GM18873 (cell line): Measurements from ENCODE around the gene EME1.
"Not testable (repeated sequence)": the region's sequence is repeated elsewhere in the genome, so short reads cannot be mapped to it uniquely, and the experiment has no call there.

Source experiments
- ATAC-seq: cut with Tn5 transposase; IDR thresholded peaks from one replicate; pipeline ENCODE4 v1.9.1; 2021; ENCODE audit warnings: mild to moderate bottlenecking, moderate library complexity, moderate number of reproducible peaks; ENCODE audit not compliant: unreplicated experiment, low FRiP score

The EME1 gene, protein sequence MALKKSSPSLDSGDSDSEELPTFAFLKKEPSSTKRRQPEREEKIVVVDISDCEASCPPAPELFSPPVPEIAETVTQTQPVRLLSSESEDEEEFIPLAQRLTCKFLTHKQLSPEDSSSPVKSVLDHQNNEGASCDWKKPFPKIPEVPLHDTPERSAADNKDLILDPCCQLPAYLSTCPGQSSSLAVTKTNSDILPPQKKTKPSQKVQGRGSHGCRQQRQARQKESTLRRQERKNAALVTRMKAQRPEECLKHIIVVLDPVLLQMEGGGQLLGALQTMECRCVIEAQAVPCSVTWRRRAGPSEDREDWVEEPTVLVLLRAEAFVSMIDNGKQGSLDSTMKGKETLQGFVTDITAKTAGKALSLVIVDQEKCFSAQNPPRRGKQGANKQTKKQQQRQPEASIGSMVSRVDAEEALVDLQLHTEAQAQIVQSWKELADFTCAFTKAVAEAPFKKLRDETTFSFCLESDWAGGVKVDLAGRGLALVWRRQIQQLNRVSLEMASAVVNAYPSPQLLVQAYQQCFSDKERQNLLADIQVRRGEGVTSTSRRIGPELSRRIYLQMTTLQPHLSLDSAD

DNA sequence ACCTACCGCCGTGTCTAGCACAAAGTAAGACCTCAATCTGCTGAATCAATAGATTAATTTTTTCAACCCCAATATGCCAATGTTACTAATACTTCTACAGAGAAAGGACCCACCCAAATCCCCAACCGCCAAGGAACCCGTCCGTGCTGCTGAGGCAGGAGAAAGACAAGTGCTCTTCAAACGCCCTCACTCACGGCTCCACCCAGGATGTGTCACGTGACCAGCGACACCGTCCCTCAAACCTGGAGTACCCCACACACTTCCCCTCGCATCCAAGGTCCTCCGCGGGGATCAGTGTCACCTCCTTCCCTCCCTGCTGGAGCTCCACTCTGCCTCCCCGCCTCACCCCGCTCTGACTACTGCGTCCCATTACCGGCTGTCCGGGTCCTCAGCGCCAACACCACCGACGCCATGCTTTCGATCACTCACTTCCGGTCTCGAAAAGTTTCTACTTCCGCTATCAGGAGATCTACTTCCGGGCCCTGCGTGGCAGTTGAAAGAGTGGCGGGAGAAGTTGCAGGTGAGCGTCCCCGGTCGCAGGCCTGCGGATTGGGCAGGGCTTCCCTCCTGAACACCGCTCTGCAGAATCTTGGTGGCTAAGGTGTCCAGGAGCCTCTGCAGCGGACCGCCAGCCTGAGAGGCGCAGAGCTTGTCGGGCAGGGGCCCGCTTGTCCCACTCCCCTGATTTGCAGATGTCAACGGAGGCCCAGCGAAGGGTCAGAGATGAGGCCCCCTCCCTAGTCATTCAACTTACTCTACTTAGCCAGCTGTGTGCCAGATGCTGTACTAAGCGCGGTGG, at the start of gene EME1, which contains the start of gene MRPL27:
EME1 (plus strand) TSS at position 472 of the 799 bp plus-strand sequence. CDS start 1,980 bp downstream, outside the sequence.
MRPL27 (minus strand) TSS at position 427 of the 799 bp plus-strand sequence; CDS start at position 413, 14 bp downstream.
- ATAC-seq: peak; percentile 70

DNA sequence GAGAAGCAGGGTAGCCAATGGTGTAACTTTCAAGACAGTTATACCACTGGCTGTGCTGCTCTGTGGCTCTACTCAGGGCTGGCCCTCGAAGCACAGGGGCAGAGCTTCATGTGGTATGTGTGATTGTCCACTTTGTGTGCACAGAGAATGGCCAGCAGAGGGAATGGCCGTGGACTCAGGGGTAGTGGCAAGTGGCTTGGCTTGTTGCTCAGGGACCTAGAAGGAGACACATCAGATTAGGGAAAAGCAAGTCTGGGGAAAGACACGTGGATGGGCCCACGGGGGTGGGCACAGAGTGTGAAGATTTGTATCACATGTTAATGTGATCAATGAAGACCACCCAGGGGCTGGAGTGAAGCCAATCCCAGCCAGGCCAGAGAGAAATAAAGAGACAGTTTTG, 47.1 kb upstream of the EME1 start:
- ATAC-seq: no peak

DNA sequence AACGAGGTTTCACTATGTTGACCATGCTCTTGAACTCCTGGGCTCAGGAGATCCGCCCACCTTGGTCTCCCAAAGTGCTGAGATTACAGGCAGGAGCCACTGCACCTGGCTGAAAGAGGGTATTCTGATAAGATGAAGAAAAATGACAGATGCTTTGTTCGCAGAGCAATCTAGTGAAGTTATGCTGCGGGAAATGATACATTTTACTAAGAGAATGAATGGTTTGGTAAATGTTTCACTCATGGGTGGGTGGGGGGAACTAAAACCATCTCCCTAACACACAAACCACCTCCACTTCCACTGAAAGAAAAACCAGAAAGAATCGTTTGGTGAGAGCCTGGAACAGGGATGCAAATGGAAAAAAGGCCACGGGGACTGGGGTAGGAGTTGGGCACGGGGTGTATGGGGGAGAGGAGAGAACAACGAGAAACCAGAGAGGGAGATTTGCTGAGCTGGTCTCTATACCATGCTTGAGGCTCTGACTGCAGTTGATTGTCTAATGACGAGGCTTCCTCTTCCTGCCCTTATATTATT, 46.1 kb upstream of the EME1 start:
- ATAC-seq: no peak

DNA sequence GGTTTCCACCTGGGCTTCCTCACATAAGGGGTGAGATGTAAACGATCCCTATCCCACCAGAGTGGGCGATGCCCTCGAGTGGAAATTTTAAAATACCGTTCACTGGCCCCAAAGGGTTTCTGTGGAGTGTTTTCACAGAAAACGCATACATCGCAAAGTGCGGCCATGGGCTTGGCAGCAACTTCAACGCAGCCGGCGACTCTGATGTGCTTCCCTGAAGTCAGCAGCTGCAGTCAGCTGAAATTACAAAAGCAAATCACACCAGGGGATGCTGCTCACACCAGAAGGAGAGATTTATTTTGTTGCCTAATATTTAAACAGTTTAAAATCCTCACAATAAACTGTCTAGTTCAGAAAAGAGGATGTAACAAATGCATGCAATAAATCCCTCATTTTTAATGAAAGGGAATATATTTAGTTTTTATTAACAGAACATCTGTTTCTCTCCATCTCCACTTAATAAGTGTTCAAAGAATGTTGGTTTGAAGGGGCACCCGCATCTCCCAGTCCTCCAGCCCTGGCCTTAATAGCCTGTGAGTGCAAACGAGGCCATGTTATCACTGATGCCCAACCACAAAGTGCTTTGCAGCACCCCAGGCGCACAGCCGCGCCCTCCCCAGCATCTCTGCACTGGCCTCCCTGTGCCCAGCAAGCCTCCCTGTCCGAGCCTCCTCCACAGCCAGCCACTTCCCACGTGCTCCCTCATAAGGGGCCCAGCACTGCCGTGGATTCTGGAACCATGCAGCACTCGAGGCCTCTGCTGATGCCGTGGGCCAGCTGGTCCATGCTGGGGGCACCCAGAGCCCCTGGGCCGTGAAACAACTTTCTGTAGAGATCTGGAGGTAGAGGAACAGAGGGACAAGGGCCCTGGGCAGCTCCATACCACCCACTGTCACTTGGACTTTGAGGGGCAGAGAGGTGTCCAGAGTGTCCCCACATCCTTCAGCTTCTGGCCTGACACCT, 44.4 kb upstream of the EME1 start:
- ATAC-seq: no peak

DNA sequence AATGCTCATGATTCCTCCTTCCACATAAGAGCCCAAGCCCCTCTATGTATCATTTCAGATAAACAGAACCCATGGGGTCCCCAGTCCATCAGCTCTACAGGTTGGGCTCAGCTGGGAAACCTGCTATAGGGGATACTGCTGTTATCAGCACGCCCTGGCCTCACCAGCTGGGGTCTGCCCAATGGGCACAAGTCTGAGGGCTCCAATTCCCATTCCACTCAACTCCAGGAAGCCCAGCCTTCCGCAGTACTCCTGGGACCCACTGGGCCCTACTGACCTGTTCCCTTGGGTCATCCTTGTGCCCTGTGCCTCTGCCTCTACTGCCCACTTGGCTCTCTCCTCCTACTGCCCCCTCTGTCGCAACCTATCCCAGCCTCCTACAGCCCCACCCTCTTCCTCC, 43.3 kb upstream of the EME1 start:
- ATAC-seq: no peak

DNA sequence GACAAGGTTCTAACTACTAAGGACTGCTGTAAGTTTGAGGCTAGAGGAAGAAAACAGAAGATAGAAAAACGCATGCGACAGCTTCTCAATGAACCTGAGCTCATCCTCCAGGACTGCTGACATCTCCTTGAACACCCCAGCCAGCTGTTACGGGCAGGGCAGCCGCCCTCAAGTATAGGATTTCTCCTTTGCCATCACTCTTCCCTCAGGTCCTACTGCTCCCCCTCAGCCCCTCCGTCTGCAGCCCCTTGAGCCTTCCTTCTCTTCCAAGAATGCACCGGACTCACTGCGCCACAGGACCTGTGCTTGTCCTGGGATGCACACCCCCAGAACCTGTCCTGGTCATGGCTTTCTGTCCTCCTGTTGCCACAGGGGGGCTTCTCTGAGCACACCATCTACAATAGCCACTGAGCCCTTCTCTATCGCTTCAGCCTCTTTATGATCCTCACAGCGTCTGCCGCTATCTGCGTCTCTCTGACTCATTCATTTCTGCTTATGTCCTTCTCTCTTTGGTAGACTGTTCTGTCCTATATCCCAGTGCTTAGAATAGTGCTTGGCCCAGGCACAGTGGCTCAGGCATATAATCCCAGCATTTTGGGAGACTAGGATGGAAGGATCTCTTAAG, 42.8 kb upstream of the EME1 start:
- ATAC-seq: no peak

DNA sequence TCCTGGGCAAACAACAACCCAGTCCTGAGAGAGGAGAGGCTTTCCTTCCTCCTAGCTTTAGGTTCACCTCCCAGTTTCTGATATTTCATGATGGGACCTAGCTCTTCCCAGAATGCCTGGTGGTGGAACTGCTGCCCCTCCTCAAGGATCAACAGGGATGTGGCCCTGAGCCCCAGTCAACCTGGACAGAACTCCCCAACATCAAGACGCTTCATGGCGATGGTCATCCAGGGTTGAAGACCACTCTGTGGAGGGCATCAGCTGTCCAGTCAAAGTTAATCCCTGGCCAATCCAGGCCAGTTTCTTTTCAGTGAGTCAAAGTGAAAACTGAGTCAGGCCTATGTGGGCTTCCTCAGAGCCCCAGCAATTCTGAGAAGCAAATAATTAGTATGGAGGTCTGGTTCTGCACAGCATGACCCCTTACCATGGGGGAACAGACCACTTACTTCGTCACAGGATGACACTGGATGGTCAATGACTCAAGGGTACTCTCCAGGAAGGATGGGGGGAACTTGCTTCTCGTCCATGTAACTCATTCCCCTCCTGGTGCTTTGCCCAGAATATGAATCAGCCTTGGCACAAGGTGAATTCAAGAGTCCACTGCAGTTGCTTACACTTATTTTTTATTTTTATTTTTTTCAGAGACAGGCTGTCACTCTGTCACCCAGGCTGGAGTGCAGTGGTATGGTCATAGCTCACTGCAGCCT, 41.8 kb upstream of the EME1 start:
- no peak for ATAC-seq

DNA sequence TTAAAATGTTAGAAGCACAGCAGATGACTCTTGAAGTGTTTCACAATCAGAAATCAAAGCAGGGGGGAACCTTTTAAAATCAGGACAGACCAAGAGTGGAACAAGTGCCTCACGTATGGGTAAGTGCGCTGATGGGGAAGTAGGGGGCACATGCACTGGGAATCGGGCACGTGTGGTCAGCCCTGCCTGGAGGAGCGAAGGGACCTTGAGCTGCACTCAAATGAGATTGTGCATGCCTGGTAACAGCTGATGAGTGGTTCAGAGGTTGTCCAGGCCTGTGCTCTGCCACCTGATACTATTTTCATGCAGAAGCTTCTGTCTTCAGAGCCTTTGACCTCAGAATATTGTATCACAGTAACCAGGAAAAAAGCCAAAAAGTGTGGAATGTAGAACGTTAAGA, 40.8 kb upstream of the EME1 start:
- no peak for ATAC-seq

DNA sequence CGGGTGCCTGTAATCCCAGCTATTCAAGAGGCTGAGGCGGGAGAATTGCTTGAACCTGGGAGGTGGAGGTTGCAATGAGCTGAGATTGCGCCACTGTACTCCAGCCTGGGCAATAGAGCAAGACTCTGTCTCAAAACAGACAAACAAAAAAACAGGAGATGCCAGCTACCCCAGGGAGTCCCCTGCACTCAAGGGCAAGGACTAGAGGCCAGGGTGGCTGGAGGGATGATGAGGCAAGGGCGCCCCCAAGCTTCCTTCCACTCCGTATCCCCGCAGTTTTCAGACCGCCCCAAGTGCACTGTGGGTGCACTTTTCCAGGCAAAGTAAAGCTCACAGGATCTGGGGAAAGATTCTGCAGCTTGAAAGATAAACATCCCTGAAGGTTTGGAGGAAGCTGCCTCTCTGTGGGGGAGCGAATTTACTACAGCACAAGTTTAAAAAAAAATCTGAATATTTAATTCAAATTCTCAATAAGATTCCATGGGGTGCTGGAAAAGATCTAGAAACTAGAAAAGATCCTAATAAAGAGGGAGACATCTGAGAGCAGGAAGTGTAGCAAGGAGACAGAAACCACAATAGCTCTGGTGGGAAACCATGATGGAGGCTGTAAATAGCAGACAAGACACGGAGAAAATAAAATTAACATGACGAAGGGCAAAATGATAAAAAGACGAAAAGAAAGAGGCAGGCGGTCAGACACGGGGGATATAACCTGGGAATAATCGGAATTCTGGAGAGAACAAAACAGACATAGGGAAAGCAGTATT, 39.6 kb upstream of the EME1 start:
- not testable (repeated sequence) for ATAC-seq

DNA sequence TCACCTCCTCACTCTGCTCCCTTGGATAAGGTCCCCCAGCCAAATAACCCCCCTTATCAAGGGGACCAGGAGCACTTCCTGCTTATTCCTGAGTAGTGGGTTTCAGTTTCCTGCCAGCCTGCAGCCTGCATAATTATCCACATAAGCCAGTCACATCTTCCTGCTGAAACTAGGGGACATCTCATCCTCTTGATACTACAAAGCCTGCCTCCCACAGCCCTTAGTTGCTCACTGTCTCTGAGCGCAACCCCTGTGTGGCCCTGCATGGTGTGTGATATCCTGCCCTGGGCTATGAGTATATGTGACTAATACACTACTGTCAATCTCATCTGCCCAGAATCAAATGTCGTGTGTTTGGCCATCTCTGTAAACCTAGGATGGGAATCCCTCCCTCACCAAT, 35.1 kb upstream of the EME1 start:
- ATAC-seq: no peak

DNA sequence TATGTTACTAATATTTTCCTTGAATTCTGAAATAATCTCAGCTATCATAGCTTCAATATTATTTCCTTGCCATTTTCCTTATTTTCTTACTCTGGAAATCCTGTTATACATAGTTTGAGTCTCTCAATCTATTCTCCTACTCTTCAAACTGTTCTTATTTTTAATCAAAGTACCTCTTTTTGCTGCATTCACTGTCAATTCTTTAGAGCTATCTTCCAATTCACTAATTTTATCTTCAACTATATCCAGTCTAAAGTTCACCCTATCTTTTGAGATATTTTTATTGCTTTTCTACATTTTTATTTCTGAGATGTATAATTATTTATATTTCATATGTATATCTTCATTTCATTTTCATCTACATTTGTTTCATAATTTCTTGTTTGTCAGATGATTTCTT, 34.4 kb upstream of the EME1 start:
- no peak for ATAC-seq

DNA sequence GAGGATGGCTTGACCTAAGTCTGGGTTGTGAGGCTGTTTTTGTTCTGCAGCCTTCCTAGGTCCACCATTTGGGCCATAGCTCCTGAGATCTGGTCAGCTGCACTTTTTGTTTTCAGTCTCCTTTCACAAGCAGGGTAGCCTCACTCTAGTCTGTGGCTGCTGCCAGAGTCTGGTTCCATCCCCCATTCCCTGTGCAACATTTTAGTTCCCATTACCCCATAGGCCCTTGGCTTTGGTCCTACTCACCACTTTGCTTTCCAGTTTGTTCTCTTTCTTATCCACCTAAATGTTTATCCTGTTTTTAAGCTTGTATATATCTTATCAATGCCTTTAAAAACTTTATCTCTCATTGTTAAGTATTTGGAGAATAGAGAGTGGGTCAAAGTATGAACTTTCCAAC, 33.6 kb upstream of the EME1 start:
- ATAC-seq: no peak

DNA sequence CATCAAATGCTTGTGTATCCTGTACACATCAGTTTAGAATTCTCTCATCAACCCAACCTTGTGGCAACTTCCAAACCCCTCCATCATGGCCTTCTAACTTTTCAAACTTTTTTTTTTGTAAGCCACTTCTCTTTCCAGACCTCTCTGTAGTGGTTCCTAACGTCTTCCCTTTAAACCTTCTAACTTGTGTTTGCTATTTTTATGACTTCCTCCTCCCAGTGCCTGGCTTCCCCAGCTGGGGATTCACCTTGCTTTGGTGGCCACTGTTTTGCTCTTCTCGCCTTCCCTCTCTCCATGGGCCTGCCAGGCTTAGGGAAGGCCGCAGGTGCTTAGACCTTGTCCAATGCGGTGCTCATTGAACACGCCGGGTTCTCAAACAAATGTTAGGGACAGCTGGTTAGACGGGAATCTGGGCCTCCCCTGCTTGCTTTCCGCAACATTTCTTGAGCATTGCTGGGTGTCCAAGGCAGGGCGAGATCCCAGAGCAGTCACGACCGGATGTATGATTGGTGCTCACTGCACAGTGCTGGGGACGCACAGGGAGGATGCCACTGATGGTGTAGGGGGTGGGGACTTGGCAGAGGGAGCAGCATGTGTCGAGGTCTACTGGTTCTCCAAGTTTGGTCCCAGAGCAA, 28.2 kb upstream of the EME1 start:
- ATAC-seq: no peak

DNA sequence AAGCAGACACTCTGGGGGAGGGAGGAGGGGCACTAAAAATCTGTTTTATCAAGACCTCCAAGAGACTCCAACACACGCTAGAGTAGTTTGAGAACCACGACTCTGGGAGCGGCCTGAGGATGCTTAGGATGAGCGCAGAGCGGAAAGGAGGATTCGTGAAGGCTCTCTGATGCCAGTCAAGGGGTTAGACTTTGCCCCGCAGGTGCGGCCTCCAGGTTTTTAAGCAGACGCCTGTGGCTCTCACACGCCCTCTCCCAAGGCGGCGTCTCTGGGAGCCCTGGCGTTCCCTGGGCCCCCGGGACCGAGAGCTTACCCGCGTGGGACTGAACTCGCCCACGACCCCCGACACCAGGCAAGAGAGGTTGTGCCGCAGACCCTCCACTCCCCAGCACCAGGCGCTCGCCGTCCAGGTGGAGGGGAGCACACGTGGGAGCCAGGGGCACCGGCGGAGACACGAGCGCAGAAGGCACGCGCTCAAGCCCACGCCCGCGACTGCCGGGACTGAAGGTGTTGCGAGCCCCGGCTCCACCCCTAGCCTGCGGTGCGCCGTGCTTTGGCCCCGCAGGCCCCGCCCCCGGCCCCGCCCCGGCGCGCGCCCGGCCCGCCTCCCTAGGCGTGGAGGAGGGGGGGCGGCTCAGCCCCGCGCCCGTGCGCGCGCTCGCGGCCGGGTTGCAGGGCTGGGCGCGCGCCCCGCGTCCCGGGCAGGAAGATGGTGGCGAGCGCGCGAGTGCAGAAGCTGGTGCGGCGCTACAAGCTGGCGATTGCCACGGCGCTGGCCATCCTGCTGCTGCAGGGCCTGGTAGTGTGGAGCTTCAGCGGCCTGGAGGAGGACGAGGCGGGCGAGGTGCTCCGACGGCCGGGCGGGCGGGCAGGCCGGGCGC, 27.4 kb upstream of the EME1 start, which contains the start of gene XYLT2:
XYLT2 (plus strand) TSS at position 695 of the 881 bp plus-strand sequence; CDS start at position 710, 15 bp downstream.
- ATAC-seq: peak; percentile 40

DNA sequence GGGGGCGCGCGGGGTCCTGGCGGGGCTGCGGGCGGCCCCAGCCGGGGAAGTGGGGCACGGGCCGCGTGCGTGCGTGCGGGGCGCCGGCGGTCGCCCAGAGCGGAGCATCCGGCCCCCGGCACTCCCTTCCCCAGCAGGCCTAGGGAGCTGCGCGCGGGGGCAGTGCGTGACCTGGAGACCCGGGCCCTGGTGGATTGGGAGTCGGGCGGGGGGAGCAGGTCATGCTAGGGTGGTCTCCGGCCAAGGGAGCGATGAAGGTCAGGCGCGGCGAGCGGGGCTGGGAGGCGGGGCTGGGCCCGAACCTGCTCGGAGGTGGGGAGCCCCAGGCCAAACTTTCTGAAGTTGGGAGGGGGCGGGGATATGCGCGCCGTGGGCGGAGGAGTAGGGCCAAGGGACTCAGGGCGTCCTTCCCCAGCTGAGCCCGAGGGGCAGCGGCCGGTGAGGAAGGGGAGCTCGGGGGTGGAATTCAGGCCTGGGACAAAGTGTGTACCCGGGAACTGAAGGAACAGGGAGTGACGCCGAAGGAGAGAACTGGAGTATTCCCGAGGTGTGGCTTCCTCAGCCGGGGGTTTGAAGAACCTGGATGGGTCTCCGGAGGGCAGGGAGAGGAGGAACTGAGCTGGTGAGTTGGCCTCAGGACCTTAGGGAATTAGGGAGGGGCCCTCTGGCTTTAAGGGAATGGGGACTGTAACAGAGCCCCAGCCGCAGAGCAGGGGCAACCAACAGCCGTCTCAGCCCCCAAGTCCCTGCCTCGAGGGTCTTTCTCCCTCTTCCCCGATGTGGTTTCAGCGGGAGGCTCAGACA, 26.5 kb upstream of the EME1 start:
- ATAC-seq: peak; percentile 33
